CD4-positive, alpha-beta T cell treated with Interleukin-10 for 1 hour (primary cell): ENCODE measurements around the gene ZMYND11.
A peak's percentile ranks its signal among the peaks of the same experiment; 100 is the strongest.

Experiments
- DNase-seq: peaks from one replicate; pipeline ENCODE4 v3.0.0-alpha.2; 2020

ZMYND11 gene

GRCh38 chr10:200405-200804 is 65.2 kb downstream of the ZMYND11 start:
- DNase-seq, result no peak

GRCh38 chr10:201328-201771 is 66.1 kb downstream of the ZMYND11 start:
- no peak for DNase-seq

- no peak for DNase-seq
Measured at GRCh38 chr10:208616-209015, 73.4 kb downstream of the ZMYND11 start.

- DNase-seq, result no peak
Measured at GRCh38 chr10:209357-209756, 74.1 kb downstream of the ZMYND11 start.

GRCh38 chr10:210297-210696 is 75.0 kb downstream of the ZMYND11 start:
- no peak for DNase-seq

GRCh38 chr10:215444-215843 is 80.2 kb downstream of the ZMYND11 start:
- no peak for DNase-seq

- no peak for DNase-seq
Measured at GRCh38 chr10:218798-219197, 83.5 kb downstream of the ZMYND11 start.

- DNase-seq, result no peak
Measured at GRCh38 chr10:219731-220472, 84.6 kb downstream of the ZMYND11 start.

GRCh38 chr10:224571-224970 is 89.3 kb downstream of the ZMYND11 start:
- no peak for DNase-seq

- no peak for DNase-seq
Measured at GRCh38 chr10:226018-226417, 90.8 kb downstream of the ZMYND11 start.

- DNase-seq, result no peak
Measured at GRCh38 chr10:227014-227413, 91.8 kb downstream of the ZMYND11 start.

GRCh38 chr10:228366-228765 is 93.1 kb downstream of the ZMYND11 start:
- no peak for DNase-seq

GRCh38 chr10:230758-231157 is 95.5 kb downstream of the ZMYND11 start:
- no peak for DNase-seq

GRCh38 chr10:232061-232460 is 96.8 kb downstream of the ZMYND11 start:
- no peak for DNase-seq

GRCh38 chr10:232878-233277 is 97.6 kb downstream of the ZMYND11 start:
- no peak for DNase-seq

GRCh38 chr10:234708-235406 is 99.6 kb downstream of the ZMYND11 start:
- no peak for DNase-seq

GRCh38 chr10:235915-236314 is 100.7 kb downstream of the ZMYND11 start:
- DNase-seq, result no peak

- no peak for DNase-seq
Measured at GRCh38 chr10:239109-239508, 103.9 kb downstream of the ZMYND11 start.

GRCh38 chr10:241451-241850 is 106.2 kb downstream of the ZMYND11 start:
- DNase-seq, result no peak

- DNase-seq, result no peak
Measured at GRCh38 chr10:241966-242643, 106.8 kb downstream of the ZMYND11 start.

GRCh38 chr10:244227-244626 is 109.0 kb downstream of the ZMYND11 start:
- DNase-seq, result no peak

GRCh38 chr10:246431-246830 is 111.2 kb downstream of the ZMYND11 start:
- peak; percentile 5 for DNase-seq

- no peak for DNase-seq
Measured at GRCh38 chr10:247480-247879, 112.2 kb downstream of the ZMYND11 start.

- no peak for DNase-seq
Measured at GRCh38 chr10:248307-248706, 113.1 kb downstream of the ZMYND11 start.
